DOHH2 (cell line): ENCODE results near the gene IL1RAPL1.

Experiments used
- H3F3A ChIP-seq: fragments of 200-600 bp; sonication (generic), shearing (Covaris generic); 2 replicates; pipeline ENCODE4 v1.6.0; 2016; ENCODE audit warnings: antibody characterized with exemption, mild to moderate bottlenecking; ENCODE audit not compliant: control insufficient read depth, insufficient read depth
- H3K27ac ChIP-seq: fragments of 200-600 bp; sonication (generic); 2 replicates; pipeline ENCODE4 v1.5.1; 2014; ENCODE audit warnings: low read depth, mild to moderate bottlenecking, low read length, moderate library complexity
- H3K27me3 ChIP-seq: fragments of 200-600 bp; sonication (generic); 2 replicates; pipeline ENCODE4 v1.6.1; 2014; ENCODE audit warnings: mild to moderate bottlenecking, low read length, mixed read lengths; ENCODE audit not compliant: control insufficient read depth
- H3K36me3 ChIP-seq: fragments of 200-600 bp; sonication (generic); 2 replicates; pipeline ENCODE4 v1.6.1; 2014; ENCODE audit warnings: mild to moderate bottlenecking, low read length, moderate library complexity, mixed read lengths; ENCODE audit not compliant: control insufficient read depth
- H3K4me1 ChIP-seq: fragments of 200-600 bp; sonication (generic); 2 replicates; pipeline ENCODE4 v1.6.1; 2014; ENCODE audit warnings: mild to moderate bottlenecking, low read length, mixed read lengths; ENCODE audit not compliant: control insufficient read depth
- H3K4me2 ChIP-seq: fragments of 200-600 bp; sonication (generic); 2 replicates; pipeline ENCODE4 v1.6.0; 2014; ENCODE audit warnings: mild to moderate bottlenecking, low read length, moderate library complexity
- H3K4me3 ChIP-seq: fragments of 200-600 bp; sonication (generic); 2 replicates; pipeline ENCODE4 v1.5.1; 2014; ENCODE audit warnings: mild to moderate bottlenecking, low read length, mixed read lengths
- H3K79me2 ChIP-seq: fragments of 200-600 bp; sonication (generic); 2 replicates; pipeline ENCODE4 v1.6.1; 2014; ENCODE audit warnings: mild to moderate bottlenecking, low read length, mixed read lengths; ENCODE audit not compliant: control insufficient read depth
- H3K9me2 ChIP-seq: fragments of 200-600 bp; sonication (generic); replicated peaks from 2 replicates; pipeline ENCODE4 v1.6.1; 2014; ENCODE audit warnings: mild to moderate bottlenecking, low read length, mixed read lengths; ENCODE audit not compliant: control insufficient read depth
- H3K9me3 ChIP-seq: fragments of 200-600 bp; sonication (generic); 2 replicates; pipeline ENCODE4 v1.6.1; 2014; ENCODE audit warnings: antibody characterized with exemption, low read length, mixed read lengths; ENCODE audit not compliant: control insufficient read depth, insufficient read depth
- H4K20me1 ChIP-seq: fragments of 200-600 bp; sonication (generic); 2 replicates; pipeline ENCODE4 v1.6.0; 2014; ENCODE audit warnings: low read depth, mild to moderate bottlenecking, antibody characterized with exemption, low read length, moderate library complexity; ENCODE audit not compliant: control insufficient read depth, insufficient read depth
- CTCF ChIP-seq: fragments of 200-600 bp; sonication (generic); IDR thresholded peaks from one replicate; pipeline ENCODE4 v1.5.1; 2014; ENCODE audit warnings: antibody characterized with exemption, mild to moderate bottlenecking, low read depth, low read length; ENCODE audit not compliant: poor library complexity, severe bottlenecking
- EZH2phosphoT487 ChIP-seq: fragments of 200-600 bp; sonication (generic); IDR thresholded peaks from 2 replicates; pipeline ENCODE4 v1.6.1; 2017; ENCODE audit warnings: borderline replicate concordance, mild to moderate bottlenecking, antibody characterized with exemption, low read length, moderate library complexity, mixed read lengths

IL1RAPL1 gene

GRCh38 chrX:28969126-28969525, 381.9 kb downstream of the IL1RAPL1 start:
- Histone ChIP-seq H3K4me1 (no peaks in the 10 kb centered on the region), H3K4me2 (no peak overlapping the region), H3K79me2 (no peaks in the 10 kb centered on the region), H3K36me3 (no peaks in the 10 kb centered on the region), H3K27ac (no peak overlapping the region), H3K9me2 (no peaks in the 10 kb centered on the region), H4K20me1 (no peaks in the 10 kb centered on the region), H3K27me3 (no peaks in the 10 kb centered on the region), H3K9me3 (no peaks in the 10 kb centered on the region), H3F3A (no peaks in the 10 kb centered on the region), H3K4me3 (no peak overlapping the region)
- TF ChIP-seq CTCF, result no peak
- TF ChIP-seq EZH2phosphoT487, result no peak

- Histone ChIP-seq H4K20me1 (no peaks in the 10 kb centered on the region), H3K4me3 (no peak overlapping the region), H3K4me2 (no peak overlapping the region), H3K9me2 (no peaks in the 10 kb centered on the region), H3K4me1 (no peaks in the 10 kb centered on the region), H3K9me3 (no peaks in the 10 kb centered on the region), H3K36me3 (no peaks in the 10 kb centered on the region), H3F3A (no peaks in the 10 kb centered on the region), H3K27ac (no peak overlapping the region), H3K79me2 (no peaks in the 10 kb centered on the region), H3K27me3 (no peaks in the 10 kb centered on the region)
- TF ChIP-seq EZH2phosphoT487 (no peak), CTCF (no peak)
Observed at GRCh38 chrX:28979877-28980276, 392.6 kb downstream of the IL1RAPL1 start.

- Histone ChIP-seq H3F3A (no peaks in the 10 kb centered on the region), H3K4me2 (no peak overlapping the region), H3K9me2 (no peaks in the 10 kb centered on the region), H3K36me3 (no peaks in the 10 kb centered on the region), H3K4me1 (no peaks in the 10 kb centered on the region), H3K79me2 (no peaks in the 10 kb centered on the region), H4K20me1 (no peaks in the 10 kb centered on the region), H3K27ac (no peak overlapping the region), H3K4me3 (no peak overlapping the region), H3K9me3 (no peaks in the 10 kb centered on the region), H3K27me3 (no peaks in the 10 kb centered on the region)
- TF ChIP-seq EZH2phosphoT487, result no peak
- no peak for TF ChIP-seq CTCF
Observed at GRCh38 chrX:28981952-28982351, 394.7 kb downstream of the IL1RAPL1 start.

- Histone ChIP-seq H3K4me2 (no peak overlapping the region), H3K9me3 (no peaks in the 10 kb centered on the region), H3K9me2 (no peaks in the 10 kb centered on the region), H3K27me3 (no peaks in the 10 kb centered on the region), H3K4me3 (no peak overlapping the region), H3F3A (no peaks in the 10 kb centered on the region), H3K27ac (no peak overlapping the region), H3K4me1 (no peaks in the 10 kb centered on the region), H4K20me1 (no peaks in the 10 kb centered on the region), H3K79me2 (no peaks in the 10 kb centered on the region), H3K36me3 (no peaks in the 10 kb centered on the region)
- no peak for TF ChIP-seq EZH2phosphoT487
Observed at GRCh38 chrX:28988246-28988645, 401.0 kb downstream of the IL1RAPL1 start.
